SU-DHL-6 (cell line): ENCODE measurements around the gene ARHGAP1.

Experiments
- H2AFZ ChIP-seq: fragments of 200-600 bp; sonication (generic); 2 replicates; pipeline ENCODE4 v1.6.1; 2014; ENCODE audit warnings: low read depth, mild to moderate bottlenecking, moderate library complexity, mixed read lengths, antibody characterized with exemption, low read length; ENCODE audit not compliant: severe bottlenecking
- H3F3A ChIP-seq: fragments of 200-600 bp; shearing (Covaris generic); 2 replicates; pipeline ENCODE4 v1.6.0; 2016; ENCODE audit warnings: antibody characterized with exemption, mild to moderate bottlenecking; ENCODE audit not compliant: insufficient read depth
- H3K27ac ChIP-seq: fragments of 200-600 bp; sonication (generic); 2 replicates; pipeline ENCODE4 v1.5.1; 2016; ENCODE audit warnings: low read depth, mild to moderate bottlenecking, low read length, moderate library complexity, mixed read lengths
- H3K27me3 ChIP-seq: fragments of 200-600 bp; sonication (generic), shearing (Covaris generic); 2 replicates; pipeline ENCODE4 v1.6.0; 2014; ENCODE audit warnings: mild to moderate bottlenecking, low read length
- H3K36me3 ChIP-seq: fragments of 200-600 bp; sonication (generic); 2 replicates; pipeline ENCODE4 v1.6.1; 2014; ENCODE audit warnings: mild to moderate bottlenecking, low read length, mixed read lengths
- H3K4me2 ChIP-seq: fragments of 300-600, 200-600 bp; shearing (Covaris generic), sonication (generic); 2 replicates; pipeline ENCODE4 v1.6.0; 2014; ENCODE audit warnings: low read length, low read depth, mild to moderate bottlenecking; ENCODE audit not compliant: poor library complexity, severe bottlenecking
- H3K4me3 ChIP-seq: fragments of 200-600 bp; sonication (generic); 2 replicates; pipeline ENCODE4 v1.5.1; 2014; ENCODE audit warnings: antibody characterized with exemption, low read length, mild to moderate bottlenecking, mixed read lengths; ENCODE audit not compliant: insufficient read depth, poor library complexity, severe bottlenecking
- H3K79me2 ChIP-seq: fragments of 200-600 bp; sonication (generic); 2 replicates; pipeline ENCODE4 v1.6.1; 2014; ENCODE audit warnings: mild to moderate bottlenecking, low read length, moderate library complexity; ENCODE audit not compliant: insufficient read depth
- H3K9ac ChIP-seq: fragments of 200-600 bp; sonication (generic); 2 replicates; pipeline ENCODE4 v1.7.0; 2014; ENCODE audit warnings: mild to moderate bottlenecking, low read length
- H3K9me2 ChIP-seq: fragments of 200-600 bp; sonication (generic); replicated peaks from 2 replicates; pipeline ENCODE4 v1.6.1; 2014; ENCODE audit warnings: low read length; ENCODE audit not compliant: insufficient read depth
- H3K9me3 ChIP-seq: fragments of 200-600 bp; sonication (generic); 2 replicates; pipeline ENCODE4 v1.6.1; 2014; ENCODE audit warnings: low read length, mixed read lengths; ENCODE audit not compliant: insufficient read depth
- H4K20me1 ChIP-seq: fragments of 200-600 bp; sonication (generic); 2 replicates; pipeline ENCODE4 v1.6.1; 2014; ENCODE audit warnings: low read depth, mild to moderate bottlenecking, antibody characterized with exemption, low read length, moderate library complexity, mixed read lengths
- CTCF ChIP-seq: fragments of 200-600 bp; sonication (generic); IDR thresholded peaks from one replicate; pipeline ENCODE4 v1.5.1; 2017; ENCODE audit warnings: antibody characterized with exemption, mild to moderate bottlenecking, low read length, moderate library complexity; ENCODE audit not compliant: insufficient read depth, poor library complexity, severe bottlenecking
- EZH2phosphoT487 ChIP-seq: fragments of 200-600 bp; sonication (generic), shearing (Covaris generic); conservative IDR thresholded peaks from 2 replicates; pipeline ENCODE4 v1.6.1; 2018; ENCODE audit warnings: mild to moderate bottlenecking, antibody characterized with exemption, low read length, moderate library complexity, mixed read lengths

The ARHGAP1 gene

GRCh38 chr11:46642627-46643335 lies 57.6 kb downstream of the ARHGAP1 start:
- no peaks in the 10 kb centered on the region for H3K79me2 ChIP-seq
- H3K4me3 ChIP-seq: no peak overlapping the region
- H3K27ac ChIP-seq: no peak overlapping the region
- H3K9ac ChIP-seq: no peak overlapping the region
- no peaks in the 10 kb centered on the region for H3K36me3 ChIP-seq
- no peaks in the 10 kb centered on the region for H3K27me3 ChIP-seq
- H2AFZ ChIP-seq: no peak overlapping the region
- no peaks in the 10 kb centered on the region for H4K20me1 ChIP-seq
- no peaks in the 10 kb centered on the region for H3F3A ChIP-seq
- H3K4me2 ChIP-seq: no peak overlapping the region
- TF ChIP-seq EZH2phosphoT487 (no peak), CTCF (no peak)
- H3K9me3 ChIP-seq: no peaks in the 10 kb centered on the region
- no peaks in the 10 kb centered on the region for H3K9me2 ChIP-seq

GRCh38 chr11:46641639-46642038 lies 58.8 kb downstream of the ARHGAP1 start:
- no peaks in the 10 kb centered on the region for H3F3A ChIP-seq
- H3K79me2 ChIP-seq: no peaks in the 10 kb centered on the region
- TF ChIP-seq CTCF: no peak
- TF ChIP-seq EZH2phosphoT487: no peak
- no peak overlapping the region for H3K4me2 ChIP-seq
- no peaks in the 10 kb centered on the region for H3K27me3 ChIP-seq
- no peak overlapping the region for H2AFZ ChIP-seq
- no peaks in the 10 kb centered on the region for H4K20me1 ChIP-seq
- no peaks in the 10 kb centered on the region for H3K9me3 ChIP-seq
- no peaks in the 10 kb centered on the region for H3K36me3 ChIP-seq
- H3K27ac ChIP-seq: no peak overlapping the region
- H3K4me3 ChIP-seq: no peak overlapping the region
- H3K9me2 ChIP-seq: no peaks in the 10 kb centered on the region
- H3K9ac ChIP-seq: no peak overlapping the region

GRCh38 chr11:46640036-46640788 lies 60.2 kb downstream of the ARHGAP1 start:
- H3K79me2 ChIP-seq: no peaks in the 10 kb centered on the region

More at GRCh38 chr11:46640036-46640788, 60.2 kb downstream of the ARHGAP1 start:
- Histone ChIP-seq H3K27me3 (no peaks in the 10 kb centered on the region), H3K4me3 (no peak overlapping the region), H3K9ac (no peak overlapping the region), H3K4me2 (no peak overlapping the region), H3K9me3 (no peaks in the 10 kb centered on the region), H3K9me2 (no peaks in the 10 kb centered on the region), H2AFZ (no peak overlapping the region), H3K27ac (no peak overlapping the region), H3F3A (0 out of 2 replicates have a peak, but pooled peaks cover 4% of the 10 kb centered on the region), H3K36me3 (no peaks in the 10 kb centered on the region), H4K20me1 (no peaks in the 10 kb centered on the region)
- TF ChIP-seq EZH2phosphoT487: no peak
